CD4-positive, alpha-beta T cell treated with Interferon alpha-2 for 1 hour (primary cell): ENCODE data around the gene ERCC3.
A peak's percentile ranks its signal among the peaks of the same experiment; 100 is the strongest.

Source experiments
- DNase-seq, 2 donors: peaks; one replicate each; pipeline ENCODE4 v3.0.0-alpha.2; 2020 to 2022

Gene ERCC3

DNA sequence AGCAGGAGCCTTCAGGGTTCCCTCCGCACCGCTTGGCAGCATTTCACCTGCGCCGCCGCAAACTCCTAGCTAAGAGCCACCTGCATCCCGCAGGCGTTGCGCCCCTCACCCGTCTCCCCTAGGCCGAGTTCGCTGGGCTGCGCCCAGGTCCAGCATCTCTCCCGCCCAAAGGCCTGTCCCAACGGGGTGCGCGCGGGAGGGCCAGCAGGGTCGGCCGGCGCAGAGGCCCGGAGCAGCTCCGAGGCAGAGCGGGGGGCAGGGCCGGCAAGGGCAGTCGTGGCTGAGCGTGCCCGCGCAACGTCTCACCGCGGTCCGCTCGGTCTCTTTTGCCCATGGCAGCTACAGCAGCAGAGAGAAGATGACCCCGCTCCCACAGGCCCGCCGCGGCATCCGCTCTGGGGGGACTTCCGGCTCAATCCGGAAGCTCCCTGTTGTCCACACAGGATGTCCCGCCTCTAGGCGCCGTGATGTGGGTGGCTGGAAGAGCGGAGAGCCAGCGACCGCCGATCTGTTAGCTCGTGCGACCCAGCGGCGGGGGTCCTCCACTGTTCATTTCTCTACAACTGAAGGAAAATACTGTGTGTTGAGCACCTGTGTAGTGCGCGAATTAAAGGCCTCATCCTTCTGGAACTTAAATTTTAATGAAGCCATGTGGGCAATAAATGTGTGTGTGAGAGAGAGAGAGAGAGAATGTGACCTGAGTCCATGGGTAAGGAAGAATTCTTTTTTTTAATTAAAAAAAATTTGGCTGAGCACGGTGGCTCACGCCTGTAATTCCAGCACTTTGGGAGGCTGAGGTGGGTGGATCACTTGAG lies at the start of gene ERCC3:
Gene ERCC3 (minus strand): TSS at position 397 of the 815 bp plus-strand sequence. CDS start 63 bp downstream, at position 334.
- peak; percentile 78 to 81 for DNase-seq

DNA sequence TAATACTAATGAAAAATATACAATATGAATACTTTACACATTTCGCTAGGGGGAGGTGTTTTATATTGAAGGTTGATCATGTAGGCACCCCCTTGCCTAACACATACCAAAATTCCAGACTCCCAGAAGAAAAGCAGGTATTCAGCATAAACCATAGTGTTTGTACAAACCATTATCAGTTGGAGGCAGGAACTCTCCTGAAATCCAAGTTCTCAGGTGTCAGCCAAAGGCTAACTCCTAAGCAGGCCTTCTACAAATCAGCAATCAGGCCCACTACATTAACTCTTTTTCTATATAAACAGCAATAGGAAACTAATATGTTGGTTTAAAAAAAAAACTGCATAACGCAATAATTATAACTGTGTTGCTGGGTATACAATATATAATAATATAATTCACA lies 49.3 kb upstream of the ERCC3 start:
- no peak for DNase-seq

DNA sequence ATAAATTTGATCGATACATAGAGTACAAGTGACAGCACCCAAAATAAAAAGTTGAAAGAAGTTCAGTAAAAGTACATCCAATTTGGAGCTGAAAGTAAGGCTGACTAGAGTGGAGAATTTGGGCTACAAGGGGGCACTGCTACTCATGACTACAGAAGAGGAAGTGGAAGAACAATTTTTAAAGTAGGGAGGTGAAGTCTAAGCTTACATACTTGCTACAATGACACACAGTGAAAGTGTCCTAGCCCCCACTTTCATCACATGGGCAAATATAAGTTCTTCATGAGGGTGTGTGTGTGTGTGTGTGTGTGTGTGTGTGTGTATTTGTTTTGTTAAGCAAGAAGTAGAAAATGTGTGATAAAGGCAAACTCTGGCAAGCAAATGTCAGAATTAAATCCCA lies 48.2 kb upstream of the ERCC3 start:
- DNase-seq: no peak

DNA sequence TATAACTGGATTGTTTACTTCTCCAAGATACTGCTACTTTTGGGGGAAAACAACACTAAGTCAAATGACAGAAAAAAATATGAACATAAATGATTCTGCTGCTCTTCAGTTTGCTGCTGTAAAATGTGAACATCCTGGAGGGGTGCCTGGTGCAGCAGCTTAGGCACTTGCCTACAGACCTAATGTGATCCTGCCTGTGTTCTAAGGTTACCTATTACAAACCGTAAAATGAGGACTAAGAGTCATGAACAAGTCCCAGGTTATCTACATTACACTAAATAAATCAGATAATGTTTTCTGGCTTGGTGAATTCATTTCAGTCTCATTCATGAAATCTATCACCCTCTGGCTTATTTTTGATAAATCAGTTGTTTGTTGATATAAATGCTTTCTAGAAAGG lies 38.4 kb upstream of the ERCC3 start:
- DNase-seq: no peak

DNA sequence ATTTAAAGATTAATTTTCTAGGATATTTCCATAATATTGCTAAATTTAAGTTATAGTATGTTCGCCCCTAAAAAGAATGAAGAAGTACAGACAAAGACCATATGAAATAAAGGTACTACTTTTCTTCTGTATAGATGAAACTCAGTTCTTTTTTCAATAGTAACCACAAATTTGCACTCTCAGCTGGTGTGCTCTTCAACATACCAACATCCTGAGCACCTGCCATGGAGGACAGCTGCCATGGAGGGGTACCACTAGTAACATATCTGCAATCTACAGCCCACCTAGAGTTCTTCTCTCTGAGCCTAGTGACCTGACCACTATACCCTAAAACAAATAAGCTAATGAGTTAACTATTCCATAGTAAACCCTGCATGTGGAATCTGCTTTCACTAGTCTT lies 36.8 kb upstream of the ERCC3 start:
- DNase-seq: no peak

DNA sequence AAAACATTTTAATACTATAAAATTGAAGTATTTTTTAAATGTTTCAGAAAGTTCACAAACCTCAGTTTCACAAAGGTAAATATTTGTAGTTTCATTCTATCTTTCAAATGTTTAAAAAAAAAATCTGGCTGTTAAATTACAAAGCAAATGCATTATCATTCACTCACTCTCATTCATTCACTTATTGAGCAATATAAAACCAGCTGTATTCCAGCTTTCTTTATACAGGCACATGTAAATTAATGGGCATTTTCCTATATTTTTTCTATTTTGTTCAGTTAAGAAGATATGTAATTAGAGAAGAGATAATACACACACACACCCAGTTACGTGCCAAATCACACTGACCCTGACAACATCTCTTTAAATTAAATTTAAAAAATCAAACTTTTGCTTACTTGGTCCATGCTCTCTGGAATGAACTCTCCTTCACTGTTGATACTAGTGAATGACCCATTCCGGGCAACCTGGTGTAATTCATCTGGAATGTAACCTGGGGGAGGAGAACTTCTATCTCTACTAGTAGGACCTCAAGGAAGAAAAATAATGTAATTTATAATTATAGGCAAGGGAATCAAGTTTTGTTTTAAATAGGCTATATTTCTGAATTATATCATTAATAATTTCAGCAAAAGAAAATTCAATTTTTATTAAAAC lies 32.5 kb upstream of the ERCC3 start:
- no peak for DNase-seq

DNA sequence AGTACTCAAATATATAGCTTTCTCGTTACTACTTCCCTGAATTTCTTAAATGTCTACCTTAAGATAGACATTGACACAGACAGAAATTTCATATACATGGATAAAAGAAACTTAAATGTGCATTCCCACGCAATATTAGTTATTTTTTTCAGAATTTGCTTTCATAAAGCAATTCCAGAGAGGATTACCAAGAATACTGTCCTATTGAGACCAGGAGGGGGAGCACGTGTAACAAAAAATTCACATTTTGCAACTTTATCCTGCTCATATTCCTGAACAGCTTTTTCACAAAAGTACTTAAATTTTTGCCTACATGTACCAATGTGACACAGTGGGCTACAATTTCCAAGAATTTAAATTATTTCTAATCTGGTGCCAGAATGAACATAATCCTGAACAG lies 30.7 kb upstream of the ERCC3 start:
- peak in 1 of 2 donors; percentile 11 for DNase-seq

DNA sequence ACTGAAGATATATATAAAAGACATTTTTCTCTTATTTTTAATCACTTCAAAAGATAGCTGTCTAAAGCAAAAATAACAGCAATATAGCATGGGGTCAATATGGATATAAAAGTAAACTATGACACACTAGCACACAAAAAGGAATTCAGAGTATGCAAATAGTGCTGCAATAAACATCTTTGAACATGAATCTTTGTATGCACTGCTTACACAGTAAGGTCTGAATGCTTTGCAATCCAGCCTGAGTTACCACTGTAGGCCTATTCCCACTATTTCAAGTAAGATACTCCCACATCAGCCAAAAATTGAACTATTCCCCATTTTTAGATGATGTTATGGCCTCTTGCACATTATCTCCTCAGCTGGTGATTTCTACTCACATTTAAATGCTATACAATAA lies 27.4 kb upstream of the ERCC3 start:
- DNase-seq: no peak

DNA sequence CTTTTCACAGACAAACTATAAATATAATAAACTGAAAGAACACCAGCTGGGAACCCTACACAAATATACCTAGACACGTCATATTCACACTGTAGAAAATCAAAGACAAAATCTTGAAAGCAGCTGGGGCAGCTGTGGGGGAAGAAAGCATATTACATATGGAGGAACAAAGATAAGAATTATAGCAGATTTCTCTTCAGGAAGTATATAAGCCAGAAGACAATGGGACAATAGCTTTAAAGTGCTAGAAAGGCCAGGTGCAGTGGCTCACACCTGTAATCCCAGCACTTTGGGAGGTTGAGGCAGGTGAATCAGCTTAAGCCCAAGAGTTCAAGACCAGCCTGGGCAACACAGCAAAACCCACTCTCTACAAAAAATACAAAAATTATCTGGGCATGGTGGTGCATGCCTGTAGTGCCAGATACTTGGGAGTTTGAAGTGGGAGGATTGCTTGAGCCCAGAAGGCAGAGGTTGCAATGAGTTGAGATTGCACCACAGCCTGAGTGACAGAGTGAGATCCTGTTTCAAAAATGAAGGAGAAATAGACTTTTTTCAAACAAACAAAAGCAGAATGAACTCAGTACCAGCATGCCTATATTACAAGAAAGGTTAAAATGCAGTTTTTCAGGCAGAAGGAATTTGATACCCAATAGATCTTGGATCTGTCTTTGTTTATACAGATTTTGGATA lies 26.8 kb upstream of the ERCC3 start:
- no peak for DNase-seq

DNA sequence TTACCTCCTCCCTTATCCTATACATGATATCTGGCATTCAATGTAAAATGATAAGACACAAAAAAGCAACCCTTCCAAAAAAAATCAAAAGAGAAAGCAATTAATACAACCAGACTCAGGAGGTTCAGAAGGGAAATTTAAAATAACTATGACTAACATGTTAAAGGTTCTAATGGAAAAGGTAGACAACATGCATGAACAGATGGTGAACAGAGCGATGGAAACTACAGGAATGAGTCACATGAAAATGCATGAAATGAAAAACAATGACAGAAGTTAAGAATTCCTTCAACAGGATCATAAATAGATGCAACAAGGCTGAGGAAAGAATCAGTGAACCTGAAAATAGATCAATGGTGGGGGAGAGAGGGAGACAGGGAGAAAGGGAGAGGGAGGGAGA lies 26.1 kb upstream of the ERCC3 start:
- no peak for DNase-seq

DNA sequence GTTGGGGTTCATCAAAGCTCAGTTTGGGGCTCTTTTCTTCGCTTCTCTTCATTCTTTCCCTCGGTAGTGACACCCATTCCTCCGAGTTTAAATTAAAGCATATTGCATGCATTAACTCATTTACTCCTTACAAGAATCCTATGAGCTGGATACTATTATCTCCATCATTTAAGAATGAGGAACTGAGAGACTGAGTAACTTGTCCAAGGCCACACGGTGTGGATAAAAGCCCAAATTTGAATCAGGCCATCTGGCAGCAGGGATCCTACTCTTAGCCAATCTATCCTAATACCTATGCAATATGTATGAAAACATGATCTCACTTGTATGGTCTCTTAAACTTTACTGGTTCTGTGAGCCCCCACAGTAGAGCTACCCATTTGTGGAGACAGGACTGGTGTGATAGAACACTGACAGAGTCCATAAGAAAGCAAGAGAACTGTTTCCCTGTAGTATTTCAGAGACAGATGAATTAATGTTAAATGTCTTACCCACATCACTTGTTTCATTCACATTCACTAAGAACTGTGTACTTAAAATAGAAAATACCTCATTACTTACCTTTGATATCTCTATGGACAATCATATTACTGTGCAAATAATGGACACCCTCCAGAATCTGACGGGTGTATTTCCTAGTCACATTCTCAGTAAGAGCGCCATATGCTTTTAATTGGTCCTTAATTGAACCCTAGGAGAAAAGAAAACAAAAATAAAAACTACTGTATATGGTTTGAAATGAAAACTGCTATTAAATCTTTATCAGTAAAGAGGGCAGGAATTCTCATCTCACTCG lies 20.4 kb upstream of the ERCC3 start:
- DNase-seq: no peak

DNA sequence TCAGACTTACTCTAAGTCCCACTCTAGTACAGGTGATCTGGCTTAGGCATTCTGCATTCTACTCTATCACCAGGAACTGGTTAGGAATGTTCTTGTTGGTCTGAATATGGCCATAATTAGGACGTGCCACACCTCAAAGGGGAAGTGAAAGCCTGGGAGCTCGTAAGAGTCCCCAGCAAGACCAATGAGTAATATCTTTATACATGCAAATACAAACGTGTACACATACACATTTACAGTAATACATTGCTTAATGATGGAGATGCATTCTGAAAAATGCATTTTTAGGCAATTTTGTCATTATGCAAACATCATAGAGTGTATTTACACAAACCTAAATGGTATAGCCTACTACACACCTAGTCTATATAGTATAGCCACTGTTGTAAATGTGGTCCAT lies 19.5 kb upstream of the ERCC3 start:
- peak; percentile 3 to 49 for DNase-seq

DNA sequence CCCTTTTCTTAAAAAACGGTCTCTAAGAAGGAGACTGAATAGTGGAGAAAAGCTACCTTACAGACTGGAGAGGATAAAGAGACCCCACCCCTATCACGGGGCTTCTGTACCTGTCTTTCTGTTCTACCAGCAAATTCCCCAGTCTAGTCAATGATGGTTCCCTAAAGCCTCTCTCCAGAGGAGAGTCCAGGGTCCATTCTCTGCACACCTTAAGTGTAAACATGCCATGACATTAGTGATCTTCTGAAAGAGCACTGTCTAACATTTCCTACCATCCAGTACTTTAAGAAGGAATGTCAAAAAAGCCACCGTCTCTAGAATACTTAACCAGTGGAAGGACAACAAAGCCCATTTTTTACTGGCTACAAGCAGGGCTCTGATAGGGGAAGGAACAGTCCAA lies 17.0 kb upstream of the ERCC3 start:
- DNase-seq: no peak

DNA sequence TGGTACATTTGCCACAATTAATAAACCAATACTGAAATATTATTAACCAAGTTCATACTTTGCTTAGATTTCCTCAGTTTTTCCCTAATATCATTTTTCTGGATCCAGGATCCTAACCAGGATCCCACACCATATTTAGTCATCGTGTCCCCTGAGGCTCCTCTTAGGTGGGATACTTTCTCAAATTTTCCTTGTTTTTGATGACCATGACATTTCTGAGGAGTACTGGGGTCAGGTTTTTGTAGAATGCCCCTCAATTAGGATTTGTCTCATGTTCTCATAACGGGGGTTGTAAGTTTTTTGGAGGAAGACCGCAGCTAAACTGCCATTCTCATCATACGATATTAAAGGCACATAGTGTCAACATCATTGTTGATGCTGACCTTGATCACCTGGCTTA lies 15.5 kb upstream of the ERCC3 start:
- DNase-seq: no peak

DNA sequence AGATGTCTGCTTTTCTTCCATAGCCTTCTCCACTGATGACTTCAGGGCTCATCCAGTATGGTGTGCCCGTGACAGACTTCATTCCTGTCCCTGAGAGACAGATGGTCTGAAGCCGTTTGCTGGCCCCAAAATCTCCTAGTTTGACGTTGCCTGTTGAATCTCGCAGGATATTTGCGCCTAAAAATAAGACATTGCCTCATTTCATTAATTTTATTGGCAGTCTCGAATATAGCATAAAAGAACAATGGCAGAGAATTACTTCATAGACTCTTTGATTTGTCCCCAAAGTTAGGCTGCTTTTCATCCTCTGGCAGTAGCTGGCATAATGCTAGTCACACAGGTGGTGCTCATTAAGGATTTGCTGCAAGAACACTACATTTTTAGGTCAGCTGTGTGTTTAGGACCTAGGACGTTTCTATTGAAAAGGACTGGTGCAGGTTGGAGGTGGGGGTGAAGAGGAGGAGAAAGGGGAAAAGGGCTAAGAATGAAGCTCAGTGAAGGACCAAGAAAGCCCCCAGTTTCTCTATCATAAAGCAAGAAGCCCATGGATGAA lies 14.7 kb upstream of the ERCC3 start:
- DNase-seq: no peak

DNA sequence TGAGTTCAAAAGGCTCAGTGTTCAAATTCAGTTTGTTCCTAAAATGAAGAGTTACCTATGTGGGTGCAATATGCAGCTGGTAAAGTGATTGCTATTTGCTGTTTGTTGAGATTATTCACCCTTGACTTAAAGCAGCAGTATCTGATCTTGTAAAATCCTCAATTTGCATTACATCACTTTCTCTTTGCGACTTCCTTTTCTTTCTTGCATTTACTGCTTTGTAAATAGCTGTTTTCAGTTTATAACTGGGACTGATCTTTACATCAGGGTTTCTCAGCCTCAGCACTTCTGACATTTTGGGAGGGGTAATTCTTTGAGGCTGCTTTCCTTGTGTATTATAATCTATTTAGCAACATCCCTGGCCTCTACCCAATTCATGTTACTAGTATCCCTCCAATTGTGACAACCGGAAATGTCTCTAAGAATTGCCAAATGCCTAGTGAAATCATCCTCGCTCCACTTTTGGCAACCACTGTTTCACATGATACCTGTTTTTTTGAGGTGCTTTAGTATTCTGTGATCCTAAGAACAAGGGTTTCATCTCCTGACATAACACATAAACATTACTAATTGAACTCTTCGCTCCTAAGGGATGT lies 12.1 kb upstream of the ERCC3 start:
- DNase-seq: no peak

DNA sequence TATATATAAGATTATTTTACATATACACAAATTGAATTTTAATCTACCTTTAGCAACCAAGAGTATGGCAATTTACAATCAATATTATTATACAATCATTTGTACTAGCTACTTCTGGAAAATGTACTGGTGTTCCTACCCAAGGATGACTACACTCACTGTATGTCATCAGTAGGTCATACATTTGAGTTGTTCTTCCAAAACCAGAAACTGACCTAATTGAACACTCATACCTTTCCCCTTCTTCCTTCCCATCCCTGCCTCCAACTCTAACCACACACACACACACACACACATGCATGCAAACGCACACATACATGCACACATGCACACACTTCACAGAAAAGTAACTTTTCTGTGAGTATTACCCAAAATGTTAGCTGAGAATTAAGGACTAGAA lies 8.2 kb upstream of the ERCC3 start:
- DNase-seq: no peak

DNA sequence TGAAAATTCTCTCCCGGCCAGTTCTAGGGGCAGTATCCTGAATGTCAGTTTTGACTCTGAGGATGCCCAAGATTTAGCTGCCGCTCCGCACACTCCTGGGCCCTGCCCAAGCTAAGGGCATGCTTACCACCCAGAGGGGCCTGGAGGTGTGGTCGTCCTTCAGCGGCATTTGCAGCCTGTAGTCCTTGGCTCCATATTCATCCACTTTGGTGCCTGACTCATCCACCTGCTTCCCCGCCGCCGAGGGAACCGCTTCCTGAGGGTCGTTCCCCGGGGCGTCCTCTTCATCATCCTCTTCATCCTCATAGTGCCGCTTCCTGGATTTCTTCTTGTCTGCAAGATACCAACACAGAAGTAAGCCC lies 577 bp downstream of the ERCC3 start:
- DNase-seq: no peak

DNA sequence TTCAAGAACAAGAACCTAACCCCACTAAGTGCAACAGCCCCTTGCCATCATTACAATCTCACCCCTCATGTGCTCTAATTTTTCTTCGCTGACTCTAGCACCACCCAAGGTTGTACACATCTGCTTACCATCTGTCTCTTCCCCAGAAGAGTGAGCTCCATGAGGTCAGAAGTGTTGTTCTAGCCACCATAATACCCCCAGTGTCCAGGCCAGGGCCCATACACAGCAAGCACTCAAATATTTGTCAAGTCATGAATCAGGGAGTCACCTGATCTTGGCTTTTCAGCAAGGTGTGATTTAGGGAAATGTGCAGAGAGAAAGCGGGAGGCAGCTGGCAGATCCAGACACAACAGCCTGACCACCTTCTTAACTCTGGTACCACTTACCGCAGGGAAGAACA lies 5.7 kb downstream of the ERCC3 start:
- DNase-seq: no peak

DNA sequence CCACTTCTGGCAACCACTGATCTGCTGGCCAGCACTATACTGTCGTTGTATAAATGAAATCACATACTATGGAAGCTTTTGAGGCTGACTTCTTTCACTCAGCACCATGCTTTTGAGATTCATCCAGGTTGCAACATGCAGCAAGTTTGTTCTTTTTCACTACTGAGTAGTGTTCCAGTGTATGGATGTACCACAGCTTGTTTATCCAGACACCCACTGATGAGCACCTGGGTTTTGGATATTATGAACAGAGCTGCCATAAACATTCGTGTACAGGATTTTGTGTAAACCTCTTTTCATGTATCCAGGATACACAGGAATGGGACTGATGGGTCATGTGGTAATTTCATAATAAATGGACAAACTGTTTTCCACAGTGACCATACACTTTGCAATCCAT lies 10.7 kb downstream of the ERCC3 start:
- DNase-seq: no peak

DNA sequence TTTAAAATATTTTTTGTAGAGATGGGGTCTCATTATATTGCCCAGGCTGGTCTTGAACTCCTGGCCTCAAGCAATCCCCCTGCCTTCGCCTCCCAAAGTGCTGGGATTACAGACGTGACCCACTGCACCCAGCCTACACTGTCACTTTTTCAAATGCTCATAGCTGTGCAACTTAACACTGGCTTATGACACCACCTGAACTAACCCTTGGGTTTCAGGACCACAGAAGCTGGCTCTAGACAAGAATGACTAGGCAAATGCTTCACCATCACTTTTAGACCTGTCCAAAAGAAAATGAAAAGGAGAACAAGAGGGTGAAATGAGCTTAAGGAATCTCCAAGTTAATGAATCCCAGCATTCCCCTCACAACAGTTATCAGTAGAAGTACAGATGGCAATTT lies 13.3 kb downstream of the ERCC3 start:
- DNase-seq: no peak

DNA sequence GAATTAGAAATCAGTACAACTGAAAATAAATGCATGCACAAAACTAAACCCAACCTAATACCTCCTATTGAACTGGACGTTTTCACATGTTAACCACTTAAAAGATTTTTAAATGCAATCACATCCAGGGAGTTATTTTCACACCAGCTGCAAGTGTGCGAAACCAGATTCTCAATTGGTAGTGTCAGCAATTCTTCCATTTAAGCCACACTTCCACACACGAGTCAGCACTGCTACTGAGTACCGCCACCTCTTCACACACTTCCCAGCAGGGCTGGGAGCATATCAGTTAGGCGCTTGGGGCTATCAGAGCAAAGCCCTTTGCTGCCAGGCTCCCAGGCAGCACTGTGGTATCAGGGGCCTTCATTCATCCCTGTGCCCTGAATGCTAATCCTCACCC lies 14.2 kb downstream of the ERCC3 start:
- DNase-seq: no peak

DNA sequence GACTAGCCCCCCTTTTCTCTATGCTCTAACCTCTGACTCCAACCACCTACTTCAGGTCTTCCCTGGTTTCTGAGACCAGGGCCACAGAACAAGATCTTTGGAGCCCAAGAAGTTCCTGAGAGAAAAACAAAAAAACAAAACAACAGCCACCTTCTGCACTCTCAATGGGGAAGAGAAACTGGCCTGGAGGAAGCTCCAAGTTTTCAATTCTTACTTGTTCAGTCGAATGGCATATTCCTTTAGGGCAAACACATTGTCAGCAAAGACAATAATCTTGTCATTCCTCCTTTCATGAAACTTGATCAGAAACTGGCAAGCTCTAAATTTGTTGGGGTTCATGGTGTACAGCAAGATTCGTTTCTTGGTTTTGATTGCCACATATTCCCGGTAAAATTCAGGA lies 15.0 kb downstream of the ERCC3 start:
- DNase-seq: no peak
